Choroid plexus epithelial cell (primary cell): ENCODE measurements around the gene DAB2.

ENCODE experiments used
- DNase-seq: peaks from one replicate; pipeline ENCODE4 v3.0.0-alpha.2; 2010; ENCODE audit warnings: low read depth
- H3K4me3 ChIP-seq: 2 replicates; pipeline ENCODE4 v1.5.1; 2011; ENCODE audit warnings: low read depth, mild to moderate bottlenecking, control low read depth, low read length, moderate library complexity
- TF ChIP-seq, protein P1 (sequence below): conservative IDR thresholded peaks from 2 replicates; pipeline ENCODE4 v1.5.1; 2011; ENCODE audit warnings: low read depth, mild to moderate bottlenecking, control low read depth, inconsistent platforms, low read length, moderate library complexity

Gene DAB2

DNA sequence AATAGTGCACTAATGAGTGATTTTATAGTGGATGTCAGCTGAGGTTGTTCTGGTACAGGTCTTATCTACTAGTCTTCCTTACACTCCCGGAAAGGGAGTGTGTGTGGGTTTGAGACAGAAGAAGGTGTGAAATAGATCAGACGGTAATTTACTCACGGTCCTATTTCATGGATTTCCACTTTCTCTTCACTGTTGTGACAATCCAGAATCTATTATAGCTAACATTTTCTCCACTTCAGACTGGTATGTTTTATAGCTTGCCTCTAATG is 53.5 kb downstream of the DAB2 start:
- TF ChIP-seq, protein P1, sequence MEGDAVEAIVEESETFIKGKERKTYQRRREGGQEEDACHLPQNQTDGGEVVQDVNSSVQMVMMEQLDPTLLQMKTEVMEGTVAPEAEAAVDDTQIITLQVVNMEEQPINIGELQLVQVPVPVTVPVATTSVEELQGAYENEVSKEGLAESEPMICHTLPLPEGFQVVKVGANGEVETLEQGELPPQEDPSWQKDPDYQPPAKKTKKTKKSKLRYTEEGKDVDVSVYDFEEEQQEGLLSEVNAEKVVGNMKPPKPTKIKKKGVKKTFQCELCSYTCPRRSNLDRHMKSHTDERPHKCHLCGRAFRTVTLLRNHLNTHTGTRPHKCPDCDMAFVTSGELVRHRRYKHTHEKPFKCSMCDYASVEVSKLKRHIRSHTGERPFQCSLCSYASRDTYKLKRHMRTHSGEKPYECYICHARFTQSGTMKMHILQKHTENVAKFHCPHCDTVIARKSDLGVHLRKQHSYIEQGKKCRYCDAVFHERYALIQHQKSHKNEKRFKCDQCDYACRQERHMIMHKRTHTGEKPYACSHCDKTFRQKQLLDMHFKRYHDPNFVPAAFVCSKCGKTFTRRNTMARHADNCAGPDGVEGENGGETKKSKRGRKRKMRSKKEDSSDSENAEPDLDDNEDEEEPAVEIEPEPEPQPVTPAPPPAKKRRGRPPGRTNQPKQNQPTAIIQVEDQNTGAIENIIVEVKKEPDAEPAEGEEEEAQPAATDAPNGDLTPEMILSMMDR, result no peak
- no peak overlapping the region for H3K4me3 ChIP-seq
- no peak for DNase-seq

DNA sequence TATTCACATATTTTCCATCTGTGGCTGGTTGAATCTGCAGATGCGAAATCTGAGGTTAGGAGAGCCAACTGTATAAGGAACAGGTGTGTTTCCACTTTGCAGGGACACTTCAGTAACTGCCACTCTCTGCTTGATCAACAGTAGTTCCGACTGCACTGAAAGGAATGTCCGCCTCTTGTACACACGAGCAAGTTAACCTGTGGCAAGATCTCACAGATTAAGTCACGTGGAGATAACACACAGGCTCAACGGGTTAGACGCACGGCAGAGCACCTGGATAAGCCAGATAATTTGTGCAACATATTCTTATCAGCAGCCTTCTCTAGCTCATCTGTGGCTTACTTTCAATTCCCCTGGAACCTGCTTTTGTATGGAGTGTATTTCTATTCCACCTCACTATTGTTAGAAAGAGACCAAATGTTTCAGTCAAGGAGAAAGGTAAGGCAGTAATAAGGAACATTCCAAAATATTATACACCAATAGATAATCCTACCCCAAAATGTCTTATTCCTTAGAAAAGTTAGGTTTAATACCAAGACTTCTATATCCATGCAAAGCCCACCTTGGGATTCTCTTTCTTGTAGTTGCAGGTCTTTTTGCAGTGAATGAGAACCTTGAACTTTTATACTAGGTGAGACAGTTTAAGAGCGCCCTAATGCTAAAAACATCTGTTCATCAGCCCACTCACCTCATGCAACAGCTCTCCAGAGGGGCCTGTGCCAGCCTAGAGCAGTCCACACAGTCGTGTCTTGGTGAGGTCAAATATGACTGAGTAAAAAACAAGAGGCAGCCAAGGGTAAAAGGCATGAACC is 54.0 kb downstream of the DAB2 start:
- TF ChIP-seq, protein P1, result no peak
- H3K4me3 ChIP-seq, result no peak overlapping the region
- no peak for DNase-seq

DNA sequence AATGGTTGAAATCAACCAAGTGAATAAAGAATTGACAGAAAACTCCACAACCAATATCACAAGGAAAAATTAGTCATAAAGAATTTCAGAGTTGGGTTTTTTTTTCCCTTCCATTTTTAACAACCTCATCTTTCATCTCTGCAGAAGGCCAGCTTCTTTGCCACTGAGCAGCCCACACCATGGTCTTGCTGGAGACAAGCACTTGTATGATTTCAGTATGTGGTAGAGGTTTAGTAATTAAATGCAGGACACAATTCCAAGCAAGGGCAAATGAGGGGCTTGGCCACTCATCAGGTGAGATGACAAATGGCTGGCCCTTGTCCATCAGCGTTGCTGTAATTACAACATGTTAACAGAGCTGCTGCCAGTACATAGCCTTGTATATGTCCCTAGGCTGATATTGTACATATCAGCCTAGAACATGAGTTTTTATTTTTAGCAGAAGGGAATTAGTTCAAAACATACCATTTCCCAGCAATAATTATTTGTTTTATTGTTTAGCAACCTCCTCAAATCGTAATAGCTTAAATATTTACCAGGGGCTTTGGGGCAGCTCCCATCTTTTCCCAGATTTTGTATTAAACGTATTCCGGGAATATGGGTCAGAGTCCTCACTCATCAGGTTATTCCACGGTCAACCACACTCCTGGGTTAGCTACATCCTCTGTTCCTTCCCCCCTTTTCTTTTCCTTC is 55.5 kb downstream of the DAB2 start:
- TF ChIP-seq, protein P1, result no peak
- no peak overlapping the region for H3K4me3 ChIP-seq
- no peak for DNase-seq

DNA sequence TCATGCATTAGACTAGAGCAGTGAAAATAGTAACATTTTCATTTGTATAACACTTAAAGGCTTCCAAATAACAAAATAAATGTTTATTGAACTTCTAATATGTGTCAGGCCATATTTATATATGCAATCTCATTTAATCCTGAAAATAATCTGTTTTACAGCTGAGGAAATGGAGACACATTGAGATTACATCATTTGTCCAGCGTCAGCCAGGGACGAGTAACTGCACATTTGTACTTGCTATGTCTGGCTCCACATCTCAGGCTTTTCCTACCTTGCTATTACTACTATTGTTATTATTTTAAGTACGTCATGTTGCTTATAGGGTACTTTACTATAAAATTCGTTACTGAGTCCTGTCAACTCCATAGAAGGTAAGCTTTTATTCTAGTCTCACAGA is 56.7 kb downstream of the DAB2 start:
- TF ChIP-seq, protein P1, result no peak
- H3K4me3 ChIP-seq, result no peak overlapping the region
- DNase-seq, result no peak

DNA sequence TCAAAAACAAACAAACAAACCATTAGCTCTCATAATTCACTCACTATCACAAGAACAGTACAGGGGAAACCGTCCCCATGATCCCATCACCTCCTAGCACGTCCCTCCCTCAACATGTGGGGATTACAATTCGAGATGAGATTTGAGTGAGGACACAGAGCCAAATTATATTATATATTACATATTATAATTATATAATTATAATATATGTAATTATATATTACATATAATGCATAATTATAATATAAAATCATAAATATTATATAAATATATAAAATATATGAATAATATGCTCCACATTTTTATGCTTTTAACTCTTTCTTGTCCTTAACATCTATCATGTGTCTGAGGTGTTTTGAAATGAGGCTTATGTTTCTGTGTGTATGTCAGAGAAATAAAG is 57.1 kb downstream of the DAB2 start:
- TF ChIP-seq, protein P1, result no peak
- H3K4me3 ChIP-seq, result no peak overlapping the region
- no peak for DNase-seq

DNA sequence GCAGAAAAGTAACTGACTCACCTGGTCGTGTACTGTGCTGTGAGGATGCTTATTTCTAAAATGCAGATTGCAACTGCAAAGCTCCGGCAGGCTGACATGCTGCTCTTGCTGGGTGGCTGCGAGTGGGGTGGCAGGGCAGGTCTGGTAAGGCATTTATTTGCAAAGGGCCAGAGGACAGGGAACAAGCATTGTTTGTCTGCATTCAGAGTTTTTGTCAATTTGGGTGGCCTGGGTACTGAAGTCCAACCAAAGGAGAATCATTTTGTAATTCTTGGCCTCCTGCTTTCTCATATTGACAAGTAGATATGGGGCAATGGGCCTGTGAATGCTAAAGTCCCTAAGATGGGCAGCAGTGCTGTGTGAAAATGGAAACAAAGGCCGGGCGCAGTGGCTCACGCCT is 60.4 kb downstream of the DAB2 start, which contains the start of gene C9:
C9 (minus strand) TSS at position 129 of the 400 bp plus-strand sequence; CDS start at position 98, 31 bp downstream.
- TF ChIP-seq, protein P1, result no peak
- DNase-seq, result no peak
- no peak within 1 kb of the TSS for H3K4me3 ChIP-seq
